Measurements from ENCODE around the gene R3HCC1L.

- TF ChIP-seq CTCF (IDR thresholded peaks at IDR 0.05) (no peak), POLR2A (IDR thresholded peaks at IDR 0.05) (no peak)
These were observed 89.4 kb downstream of the R3HCC1L start for GRCh38 chr10:98223874-98224273.

Data from lower leg skin (tissue), 3 donors.